ENCODE results near the gene RRAD. TPM values are rescaled to one million over a fixed set of nuclear protein-coding genes. Genes with fewer than 3 reads are reported as not detected.
"Not testable (repeated sequence)": the region's sequence is repeated elsewhere in the genome, so short reads cannot be mapped to it uniquely, and the experiment has no call there.

The RRAD gene
- total RNA-seq, 2 experiments from 2014 or later = 1.0 to 1.3 TPM

GRCh38 chr16:66959704-66960161 lies 34.4 kb upstream of the RRAD start:
- no peaks in the 10 kb centered on the region for H3K9me3 Mint-ChIP-seq
- no peaks in the 10 kb centered on the region for H3K36me3 Mint-ChIP-seq (ENCODE audit: low read depth)
- ChIA-PET CTCF (interaction anchor here (1.3 to 3.2 kb wide), 9 partner anchors 10 to 198 kb away, joined by 3 to 18 read pairs (median 7); partner anchors contain the start of gene B3GNT9), POLR2A (interaction anchor here (0.8 kb wide), 1 partner anchor 145 kb away, joined by 3 read pairs; no protein-coding TSS in a partner anchor)
- no peaks in the 10 kb centered on the region for H3K27me3 Mint-ChIP-seq
- no peak overlapping the region for H3K4me3 Mint-ChIP-seq
- no peak overlapping the region for H3K27ac Mint-ChIP-seq
- peaks cover 44% of the 10 kb centered on the region for H3K4me1 Mint-ChIP-seq
- DNase-seq = no peak

GRCh38 chr16:66958857-66959703 lies 33.7 kb upstream of the RRAD start:
- no peaks in the 10 kb centered on the region for H3K9me3 Mint-ChIP-seq
- no peak overlapping the region for H3K4me3 Mint-ChIP-seq
- POLR2A ChIA-PET = interaction anchor here (0.8 kb wide), 1 partner anchor 146 kb away, joined by 3 read pairs; no protein-coding TSS in a partner anchor
- no peak overlapping the region for H3K27ac Mint-ChIP-seq
- H3K36me3 Mint-ChIP-seq (ENCODE audit: low read depth) = no peaks in the 10 kb centered on the region
- H3K4me1 Mint-ChIP-seq = peaks cover 46% of the 10 kb centered on the region
- DNase-seq = no peak
- no peaks in the 10 kb centered on the region for H3K27me3 Mint-ChIP-seq
- CTCF ChIA-PET = interaction anchor here (1.0 to 3.2 kb wide), 7 partner anchors 17 to 199 kb away, joined by 3 to 20 read pairs (median 9); no protein-coding TSS in a partner anchor

- CTCF ChIA-PET = interaction anchor here (2.4 to 3.1 kb wide), 2 partner anchors 199 to 229 kb away, joined by 8 to 20 read pairs; no protein-coding TSS in a partner anchor
Measured at GRCh38 chr16:66956154-66956457, 30.8 kb upstream of the RRAD start.

GRCh38 chr16:66955363-66956153 lies 30.2 kb upstream of the RRAD start:
- H3K4me3 Mint-ChIP-seq; POLR2A ChIA-PET; DNase-seq; H3K27ac Mint-ChIP-seq; H3K36me3 Mint-ChIP-seq (ENCODE audit: low read depth); H3K9me3 Mint-ChIP-seq: not testable (repeated sequence)
- Mint-ChIP-seq H3K4me1 (peaks cover 39% of the 10 kb centered on the region), H3K27me3 (peaks cover 11% of the 10 kb centered on the region)
- CTCF ChIA-PET = interaction anchor here (2.4 to 3.1 kb wide), 2 partner anchors 200 to 230 kb away, joined by 8 to 20 read pairs; no protein-coding TSS in a partner anchor

More at GRCh38 chr16:66956154-66956457, 30.8 kb upstream of the RRAD start:
- H3K27ac Mint-ChIP-seq; H3K36me3 Mint-ChIP-seq (ENCODE audit: low read depth); POLR2A ChIA-PET; DNase-seq; H3K9me3 Mint-ChIP-seq; H3K4me3 Mint-ChIP-seq: not testable (repeated sequence)
- H3K4me1 Mint-ChIP-seq = peaks cover 43% of the 10 kb centered on the region
- H3K27me3 Mint-ChIP-seq = peaks cover 11% of the 10 kb centered on the region

- H3K36me3 Mint-ChIP-seq (ENCODE audit: low read depth) = peaks cover 7% of the 10 kb centered on the region
- peaks cover 9% of the 10 kb centered on the region for H3K9me3 Mint-ChIP-seq
- POLR2A ChIA-PET = interaction anchor here (0.6 kb wide), 1 partner anchor 64 kb away, joined by 3 read pairs; no protein-coding TSS in a partner anchor
- peaks cover 17% of the 10 kb centered on the region for H3K27me3 Mint-ChIP-seq
- peaks cover 43% of the 10 kb centered on the region for H3K4me1 Mint-ChIP-seq
- CTCF ChIA-PET = interaction anchor here (0.7 to 2.6 kb wide), 18 partner anchors 9 to 272 kb away, joined by 3 to 20 read pairs (median 4); partner anchors contain the start of genes E2F4, MATCAP1 and TMEM208
- no peak overlapping the region for H3K4me3 Mint-ChIP-seq
- no peak overlapping the region for H3K27ac Mint-ChIP-seq
- peak; percentile 86 for DNase-seq
Measured at GRCh38 chr16:66954097-66954659, 28.8 kb upstream of the RRAD start.

DNA sequence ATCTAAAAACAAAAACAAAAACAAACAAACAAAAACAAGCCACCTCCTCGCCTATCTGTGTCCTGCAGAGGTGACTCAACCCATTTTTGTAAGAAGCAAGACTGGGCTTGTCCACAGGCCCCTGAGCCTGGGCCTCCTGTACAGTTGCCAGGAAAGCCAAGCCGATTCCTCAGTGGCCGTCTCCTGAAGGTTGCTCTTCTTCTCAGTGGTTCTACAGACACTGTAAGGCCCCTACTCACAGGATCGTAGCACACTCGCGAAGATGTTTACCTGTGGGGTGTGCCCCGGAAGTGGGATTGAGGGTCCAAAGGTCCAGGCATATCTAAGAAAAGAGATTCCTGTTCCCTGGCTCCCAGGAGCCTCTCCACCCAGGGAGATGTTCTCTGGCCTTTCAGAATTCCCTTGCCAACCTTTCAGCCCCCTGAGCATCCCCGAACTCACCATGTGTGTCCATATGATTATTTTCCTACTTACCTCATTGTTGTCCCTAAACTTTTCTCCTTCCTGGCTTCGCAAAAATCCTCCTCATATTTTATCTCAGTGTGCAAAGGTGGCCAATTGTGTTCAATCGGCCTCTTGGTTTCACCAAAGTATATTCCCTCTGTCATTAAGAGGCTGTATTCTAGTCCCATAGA lies 28.2 kb upstream of the RRAD start:
- Mint-ChIP-seq H3K4me1 (peaks cover 40% of the 10 kb centered on the region), H3K27me3 (peaks cover 21% of the 10 kb centered on the region), H3K9me3 (peaks cover 9% of the 10 kb centered on the region), H3K4me3 (no peak overlapping the region), H3K27ac (no peak overlapping the region), H3K36me3 (ENCODE audit: low read depth) (peaks cover 7% of the 10 kb centered on the region)
- CTCF ChIA-PET = interaction anchor here (0.6 to 2.6 kb wide), 20 partner anchors 10 to 273 kb away, joined by 3 to 20 read pairs (median 4); partner anchors contain the start of genes E2F4, MATCAP1 and TMEM208
- POLR2A ChIA-PET = interaction anchor here (0.6 kb wide), 1 partner anchor 65 kb away, joined by 3 read pairs; no protein-coding TSS in a partner anchor
- no peak for DNase-seq

- H3K4me3 Mint-ChIP-seq = no peak overlapping the region
- ChIA-PET CTCF (interaction anchor here (0.6 to 2.6 kb wide), 9 partner anchors 8 to 232 kb away, joined by 3 to 20 read pairs (median 3); partner anchors contain the start of genes CES3 and MATCAP1), POLR2A (interaction anchor here (1.4 kb wide), 1 partner anchor 192 kb away, joined by 3 read pairs; no protein-coding TSS in a partner anchor)
- H3K4me1 Mint-ChIP-seq = peaks cover 39% of the 10 kb centered on the region
- H3K27me3 Mint-ChIP-seq = peaks cover 27% of the 10 kb centered on the region
- peaks cover 7% of the 10 kb centered on the region for H3K36me3 Mint-ChIP-seq (ENCODE audit: low read depth)
- H3K9me3 Mint-ChIP-seq = peaks cover 9% of the 10 kb centered on the region
- DNase-seq = no peak
- H3K27ac Mint-ChIP-seq = no peak overlapping the region
Measured at GRCh38 chr16:66952430-66953110, 27.2 kb upstream of the RRAD start.

GRCh38 chr16:66950971-66951790 lies 25.8 kb upstream of the RRAD start:
- Mint-ChIP-seq H3K27ac (no peak overlapping the region), H3K9me3 (peaks cover 9% of the 10 kb centered on the region), H3K36me3 (ENCODE audit: low read depth) (peaks cover 7% of the 10 kb centered on the region), H3K27me3 (peaks cover 27% of the 10 kb centered on the region), H3K4me1 (peaks cover 42% of the 10 kb centered on the region), H3K4me3 (no peak overlapping the region)
- POLR2A ChIA-PET = interaction anchor here (1.4 kb wide), 1 partner anchor 193 kb away, joined by 3 read pairs; no protein-coding TSS in a partner anchor
- CTCF ChIA-PET = interaction anchor here (0.7 to 1.7 kb wide), 3 partner anchors 10 to 234 kb away, joined by 3 to 7 read pairs (median 5); partner anchors contain the start of gene CES3
- no peak for DNase-seq

DNA sequence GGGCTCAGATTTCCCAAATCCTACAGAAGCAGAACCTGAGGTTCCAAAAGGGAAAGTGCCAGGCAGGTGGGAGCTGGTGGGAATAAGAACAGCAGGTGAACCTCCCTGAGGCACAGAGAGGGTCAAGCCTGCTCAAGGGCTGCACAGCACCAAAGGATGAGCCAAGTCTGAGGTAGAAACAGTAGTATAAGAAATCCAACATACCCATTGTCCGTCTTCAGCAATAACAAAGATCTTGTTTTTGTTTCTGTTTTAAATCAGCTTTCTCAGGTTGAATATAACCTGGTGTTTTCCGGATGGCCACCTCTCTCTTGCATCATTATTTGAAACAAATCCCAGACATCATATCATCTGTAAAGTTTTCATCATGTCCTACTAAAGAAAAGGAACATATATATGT lies 25.1 kb upstream of the RRAD start:
- Mint-ChIP-seq H3K9me3 (peaks cover 9% of the 10 kb centered on the region), H3K36me3 (ENCODE audit: low read depth) (peaks cover 7% of the 10 kb centered on the region), H3K4me1 (peaks cover 42% of the 10 kb centered on the region), H3K27me3 (peaks cover 27% of the 10 kb centered on the region), H3K4me3 (no peak overlapping the region), H3K27ac (no peak overlapping the region)
- DNase-seq = no peak
- ChIA-PET CTCF (interaction anchor here (0.6 to 1.7 kb wide), 7 partner anchors 11 to 327 kb away, joined by 3 to 7 read pairs (median 4); partner anchors contain the start of gene CES3), POLR2A (interaction anchor here (1.4 kb wide), 1 partner anchor 210 kb away, joined by 4 read pairs; no protein-coding TSS in a partner anchor)

- H3K36me3 Mint-ChIP-seq (ENCODE audit: low read depth) = peaks cover 7% of the 10 kb centered on the region
- H3K9me3 Mint-ChIP-seq = peaks cover 9% of the 10 kb centered on the region
- no peak for DNase-seq
- ChIA-PET CTCF (interaction anchor here (0.9 to 1.7 kb wide), 3 partner anchors 69 to 236 kb away, joined by 3 to 7 read pairs (median 4); no protein-coding TSS in a partner anchor), POLR2A (interaction anchor here (1.4 kb wide), 1 partner anchor 211 kb away, joined by 4 read pairs; no protein-coding TSS in a partner anchor)
- H3K27ac Mint-ChIP-seq = no peak overlapping the region
- H3K4me3 Mint-ChIP-seq = peak overlapping the region; percentile 27
- H3K27me3 Mint-ChIP-seq = peaks cover 27% of the 10 kb centered on the region
- peaks cover 42% of the 10 kb centered on the region for H3K4me1 Mint-ChIP-seq
Measured at GRCh38 chr16:66949472-66949871, 24.1 kb upstream of the RRAD start.

All from activated CD4-positive, alpha-beta memory T cell treated with anti-CD3 and anti-CD28 coated beads, Interleukin-2, amount 10 ng/mL, durations not matched to agents 7 days and 5 days (primary cell).